Measurements from ENCODE around the gene SNTA1.

DNA sequence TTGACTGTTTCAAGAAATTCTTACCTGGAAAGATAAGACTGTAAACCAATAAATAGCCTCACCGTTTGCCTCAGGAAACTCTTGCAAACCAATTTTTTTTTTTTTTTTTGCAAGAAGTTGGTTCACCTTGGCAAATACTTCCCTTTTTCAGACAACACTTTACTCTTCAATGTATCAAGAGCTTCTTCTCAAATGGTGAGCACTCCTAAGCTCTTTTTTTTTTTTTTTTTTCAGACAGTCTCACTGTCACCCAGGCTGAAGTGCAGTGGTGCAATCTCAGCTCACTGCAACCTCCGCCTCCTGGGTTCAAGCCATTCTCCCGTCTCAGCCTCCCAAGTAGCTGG, 22.7 kb upstream of the SNTA1 start:
- TF ChIP-seq POLR2A (IDR thresholded peaks at IDR 0.05; ENCODE audit: low read depth, low read length) (no peak), POLR2AphosphoS5 (IDR thresholded peaks at IDR 0.05; ENCODE audit: low read depth, low read length) (no peak)

Data from GM12892 (cell line).